A549 (cell line): ENCODE measurements around the gene NHSL1.

Experiments used
- CBX8 ChIP-seq: fragments of 200-600 bp; sonication (generic); IDR thresholded peaks from 2 replicates; pipeline ENCODE4 v1.6.1; 2016
- CEBPB ChIP-seq, 2 experiments: fragments of >200 bp in 1 of 2; sonication (Bioruptor Twin) in 1 of 2; formaldehyde crosslinking in 1 of 2; IDR thresholded peaks; 2 replicates each; pipeline ENCODE4 v1.6.1; 2012 to 2016
- CTCF ChIP-seq: fragments of >200 bp; sonication (Bioruptor Twin); formaldehyde crosslinking; IDR thresholded peaks from 3 replicates; pipeline ENCODE4 v1.5.1; 2016
- E2F6 ChIP-seq: IDR thresholded peaks from 2 replicates; pipeline ENCODE4 v1.6.1; 2012; ENCODE audit warnings: low read depth, borderline replicate concordance
- KDM1A ChIP-seq: fragments of 200-600 bp; sonication (generic); IDR thresholded peaks from 2 replicates; pipeline ENCODE4 v1.6.1; 2016; ENCODE audit warnings: low read depth, mild to moderate bottlenecking
- MAX ChIP-seq: IDR thresholded peaks from 2 replicates; pipeline ENCODE4 v1.6.1; 2012
- POLR2A ChIP-seq: IDR thresholded peaks from 2 replicates; pipeline ENCODE4 v1.6.1; 2012; ENCODE audit warnings: mild to moderate bottlenecking, low read length
- REST ChIP-seq: fragments of 200-600 bp; sonication (generic); IDR thresholded peaks from 2 replicates; pipeline ENCODE4 v1.6.1; 2016; ENCODE audit warnings: antibody characterized with exemption, mild to moderate bottlenecking, moderate library complexity
- SREBF2 ChIP-seq: fragments of 450-650 bp; IDR thresholded peaks from 2 replicates; pipeline ENCODE4 v1.6.1; 2014; ENCODE audit warnings: mild to moderate bottlenecking, moderate library complexity

- TF ChIP-seq CBX8 (no peak), KDM1A (no peak), REST (no peak), POLR2A (no peak), MAX (no peak), CEBPB (IDR thresholded peaks at IDR 0.05) (no peak), E2F6 (no peak), CTCF (no peak), SREBF2 (no peak)
Observed at GRCh38 chr6:138531387-138531786, 32.1 kb upstream of the NHSL1 start.
